GM19351 (cell line): Measurements from ENCODE around the gene KAT14.
"Not testable (repeated sequence)": the region's sequence is repeated elsewhere in the genome, so short reads cannot be mapped to it uniquely, and the experiment has no call there.

Experiments used
- ATAC-seq: cut with Tn5 transposase; IDR thresholded peaks from one replicate; pipeline ENCODE4 v1.9.1; 2021; ENCODE audit warnings: mild to moderate bottlenecking, moderate library complexity; ENCODE audit not compliant: unreplicated experiment

The KAT14 gene

GRCh38 chr20:18218280-18218679 lies 80.6 kb downstream of the KAT14 start:
- no peak for ATAC-seq

GRCh38 chr20:18223409-18223808 lies 85.7 kb downstream of the KAT14 start:
- no peak for ATAC-seq

GRCh38 chr20:18224968-18225568 lies 87.4 kb downstream of the KAT14 start:
- ATAC-seq = no peak

- no peak for ATAC-seq
Observed at GRCh38 chr20:18225632-18226031, 88.0 kb downstream of the KAT14 start.

- ATAC-seq = not testable (repeated sequence)
Observed at GRCh38 chr20:18226741-18227140, 89.1 kb downstream of the KAT14 start.

GRCh38 chr20:18233408-18233943 lies 95.8 kb downstream of the KAT14 start:
- no peak for ATAC-seq
